Muscle layer of colon (tissue), 2 donors: ENCODE data around the gene DEFB128.
"Not testable (repeated sequence)": the region's sequence is repeated elsewhere in the genome, so short reads cannot be mapped to it uniquely, and the experiment has no call there.

Experiments
- H3K27ac ChIP-seq: one replicate; pipeline ENCODE4 v1.7.0; 2013; ENCODE audit warnings: low read depth, mild to moderate bottlenecking, low read length, moderate library complexity
- H3K27me3 ChIP-seq, 2 donors: one replicate each; pipeline ENCODE4 v1.7.0; 2013; ENCODE audit warnings: low read length in 2 of 2, mild to moderate bottlenecking in 2 of 2; ENCODE audit not compliant: insufficient read depth in 2 of 2, control insufficient read depth in 1 of 2
- H3K36me3 ChIP-seq: one replicate; pipeline ENCODE4 v1.7.0; 2013; ENCODE audit warnings: mild to moderate bottlenecking, low read length; ENCODE audit not compliant: insufficient read depth
- H3K4me1 ChIP-seq: one replicate; pipeline ENCODE4 v1.7.0; 2013; ENCODE audit warnings: mild to moderate bottlenecking, low read length; ENCODE audit not compliant: insufficient read depth
- H3K4me3 ChIP-seq, 2 donors: one replicate each; pipeline ENCODE4 v1.7.0; 2013; ENCODE audit warnings: low read length in 2 of 2, low read depth in 1 of 2, mild to moderate bottlenecking in 1 of 2, moderate library complexity in 1 of 2
- H3K9ac ChIP-seq: one replicate; pipeline ENCODE4 v1.7.0; 2013; ENCODE audit warnings: low read length
- H3K9me3 ChIP-seq: one replicate; pipeline ENCODE4 v1.7.0; 2013; ENCODE audit warnings: mild to moderate bottlenecking, low read length
- donor health status: abdominal sarcoma.
- donor health status: Adenocarcinoma of cecum.

The DEFB128 gene

GRCh38 chr20:189611-190010, at the start of gene DEFB128:
TSS of gene DEFB128 (minus strand) at chr20:189711. CDS start at chr20:189623, 88 bp downstream.
- H3K27ac ChIP-seq: no peak within 1 kb of the TSS
- H3K4me3 ChIP-seq: no peak within 1 kb of the TSS
- H3K27me3 ChIP-seq: no peaks in the 10 kb centered on the region
- H3K9ac ChIP-seq: no peak within 1 kb of the TSS
- H3K9me3 ChIP-seq: no peaks in the 10 kb centered on the region
- no peaks in the 10 kb centered on the region for H3K4me1 ChIP-seq
- no peaks in the 10 kb centered on the region for H3K36me3 ChIP-seq

DNA sequence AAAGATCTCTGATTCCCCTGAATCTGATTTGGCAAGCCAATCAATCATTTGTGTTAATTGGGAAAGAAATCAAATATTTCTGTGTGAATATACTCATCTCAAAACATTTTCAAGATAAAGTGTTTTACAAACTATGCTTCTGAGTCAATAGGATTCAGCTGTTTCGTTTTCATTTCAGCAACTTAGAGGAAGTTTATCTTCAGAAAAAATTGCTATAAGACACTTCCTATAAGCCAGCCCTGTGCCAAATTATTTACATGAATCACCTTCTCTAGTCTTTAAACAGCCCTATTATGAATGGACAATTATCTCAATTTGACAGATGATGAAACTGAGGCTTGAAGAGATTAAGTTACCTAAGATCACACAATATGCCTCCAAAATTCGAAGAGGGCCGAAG, 48.4 kb upstream of the DEFB128 start:
- Histone ChIP-seq H3K4me1 (no peaks in the 10 kb centered on the region), H3K27ac (no peak overlapping the region), H3K36me3 (no peaks in the 10 kb centered on the region), H3K9me3 (no peaks in the 10 kb centered on the region), H3K27me3 (no peaks in the 10 kb centered on the region), H3K4me3 (no peak overlapping the region), H3K9ac (no peak overlapping the region)

DNA sequence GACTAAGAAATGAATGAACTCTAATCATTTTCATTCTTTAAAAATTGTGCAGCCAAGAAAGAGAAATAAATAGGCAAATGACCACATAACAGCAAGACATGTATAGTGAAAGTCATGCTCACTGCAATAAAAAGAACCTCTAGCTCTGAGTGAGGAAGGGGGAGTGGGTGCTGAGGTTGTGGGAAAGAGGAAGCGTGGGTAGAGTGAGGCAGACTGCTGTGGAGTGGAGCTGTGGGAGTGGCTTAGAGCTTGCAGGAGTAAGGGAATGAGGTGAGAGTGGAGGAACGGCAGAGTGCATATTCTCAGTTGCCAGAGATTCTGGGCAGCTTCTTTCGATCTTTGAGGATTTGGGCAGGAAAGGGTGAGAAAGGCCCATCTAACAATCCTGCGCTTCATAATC, 48.0 kb upstream of the DEFB128 start:
- Histone ChIP-seq H3K4me3 (no peak overlapping the region), H3K27me3 (no peaks in the 10 kb centered on the region), H3K27ac (no peak overlapping the region), H3K36me3 (no peaks in the 10 kb centered on the region), H3K9ac (no peak overlapping the region), H3K9me3 (no peaks in the 10 kb centered on the region), H3K4me1 (no peaks in the 10 kb centered on the region)

GRCh38 chr20:235891-236290, 46.4 kb upstream of the DEFB128 start:
- Histone ChIP-seq H3K27ac (no peak overlapping the region), H3K4me1 (no peaks in the 10 kb centered on the region), H3K27me3 (no peaks in the 10 kb centered on the region), H3K9ac (no peak overlapping the region), H3K36me3 (no peaks in the 10 kb centered on the region), H3K4me3 (no peak overlapping the region), H3K9me3 (no peaks in the 10 kb centered on the region)

DNA sequence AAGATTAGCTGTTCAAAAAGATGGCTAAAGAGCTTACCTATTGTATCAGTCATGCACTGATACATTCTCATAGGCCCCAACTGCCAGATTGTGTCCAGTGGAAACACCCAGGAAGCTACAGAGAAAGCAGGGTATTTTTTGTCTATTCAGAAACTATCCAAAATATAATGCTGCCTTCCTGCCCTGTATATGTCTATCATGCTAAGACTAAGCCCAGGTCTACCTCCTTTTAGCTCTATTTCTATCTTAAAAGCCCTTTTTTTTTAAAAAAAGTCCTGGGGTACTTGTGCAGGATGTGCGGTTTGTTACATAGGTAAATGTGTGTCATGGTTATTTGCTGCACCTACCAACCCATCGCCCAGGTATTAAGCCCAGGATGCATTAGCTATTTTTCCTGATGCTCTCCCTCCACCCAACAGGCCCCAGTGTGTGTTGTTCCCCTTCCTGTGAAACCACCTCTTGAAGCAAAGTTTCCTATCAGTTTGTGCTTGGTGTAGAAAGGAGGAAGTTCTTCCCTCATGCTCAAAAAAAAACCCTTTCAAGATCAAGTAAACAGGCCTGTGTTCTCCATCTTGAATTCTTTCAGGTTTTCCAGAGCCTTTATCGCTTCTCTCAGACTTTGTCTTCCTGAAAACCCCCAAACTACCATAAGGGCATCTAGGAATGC, 38.1 kb upstream of the DEFB128 start:
- no peaks in the 10 kb centered on the region for H3K4me1 ChIP-seq
- H3K36me3 ChIP-seq: no peaks in the 10 kb centered on the region
- H3K4me3 ChIP-seq: no peak overlapping the region
- H3K27me3 ChIP-seq: no peaks in the 10 kb centered on the region
- H3K27ac ChIP-seq: no peak overlapping the region
- H3K9me3 ChIP-seq: no peaks in the 10 kb centered on the region
- no peak overlapping the region for H3K9ac ChIP-seq

DNA sequence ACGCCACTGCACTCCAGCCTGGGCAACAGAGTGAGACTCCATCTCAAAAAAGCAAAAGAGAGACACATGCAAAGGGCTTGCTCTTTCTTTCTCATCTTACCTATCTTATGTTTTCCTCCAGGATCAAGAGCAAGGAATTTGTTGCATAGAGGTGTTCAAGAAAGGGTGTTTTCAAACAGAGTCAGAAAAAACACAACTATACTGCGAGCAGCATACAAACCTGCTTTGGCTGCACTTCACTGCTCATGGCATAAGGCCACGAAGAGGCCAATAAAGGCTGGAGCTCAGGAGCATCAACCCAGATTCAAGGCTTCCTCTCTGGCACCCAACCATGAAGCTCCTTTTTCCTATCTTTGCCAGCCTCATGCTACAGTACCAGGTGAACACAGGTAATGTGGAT, 37.4 kb upstream of the DEFB128 start, which contains the start of gene DEFB129:
DEFB129 (plus strand) TSS at position 301 of the 400 bp plus-strand sequence; CDS start at position 332, 31 bp downstream.
- Histone ChIP-seq H3K27me3 (no peaks in the 10 kb centered on the region), H3K4me3 (no peak within 1 kb of the TSS), H3K9ac (no peak within 1 kb of the TSS), H3K27ac (no peak within 1 kb of the TSS), H3K9me3 (no peaks in the 10 kb centered on the region), H3K4me1 (no peaks in the 10 kb centered on the region), H3K36me3 (no peaks in the 10 kb centered on the region)

- not testable (repeated sequence) for H3K9me3 ChIP-seq, H3K36me3 ChIP-seq, H3K27me3 ChIP-seq
These were observed 36.4 kb upstream of the DEFB128 start for GRCh38 chr20:225879-226278.

DNA sequence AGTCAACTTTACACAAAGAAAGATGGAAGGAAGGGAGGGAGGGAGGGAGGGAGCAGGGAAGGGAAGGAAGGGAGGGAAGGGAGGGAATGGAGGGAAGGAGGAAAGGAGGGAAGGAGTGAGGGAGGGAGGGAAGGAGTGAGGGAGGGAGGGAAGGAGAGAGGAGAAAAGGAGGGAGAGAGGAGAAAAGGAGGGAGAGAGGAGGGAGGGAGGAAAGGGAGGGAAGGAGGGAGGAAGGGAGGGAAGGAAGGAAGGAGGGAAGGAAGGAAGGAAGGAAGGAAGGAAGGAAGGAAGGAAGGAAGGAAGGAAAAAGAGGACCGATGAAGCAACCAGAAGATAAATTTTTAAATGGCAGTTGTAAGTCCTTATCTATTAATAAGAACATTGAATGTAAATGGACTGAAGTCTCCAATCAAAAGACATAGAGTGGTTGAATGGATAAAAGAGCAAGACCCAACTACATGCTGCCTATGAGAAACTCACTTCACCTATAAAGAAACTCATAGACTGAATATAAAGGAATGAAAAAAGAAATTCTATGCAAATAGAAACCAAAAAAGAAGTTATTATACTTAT, 31.8 kb upstream of the DEFB128 start:
- Histone ChIP-seq H3K27me3 (peaks cover 0 to 4% of the 10 kb centered on the region in 2 donors), H3K36me3 (no peaks in the 10 kb centered on the region), H3K4me1 (no peaks in the 10 kb centered on the region), H3K4me3 (no peak overlapping the region), H3K27ac (no peak overlapping the region), H3K9me3 (no peaks in the 10 kb centered on the region), H3K9ac (no peak overlapping the region)

More at GRCh38 chr20:225879-226278, 36.4 kb upstream of the DEFB128 start:
- not testable (repeated sequence) for H3K4me1 ChIP-seq, H3K9ac ChIP-seq, H3K27ac ChIP-seq, H3K4me3 ChIP-seq

GRCh38 chr20:219290-220115, 30.0 kb upstream of the DEFB128 start:
- Histone ChIP-seq H3K9ac (no peak overlapping the region), H3K9me3 (no peaks in the 10 kb centered on the region), H3K4me3 (no peak overlapping the region), H3K4me1 (no peaks in the 10 kb centered on the region), H3K27ac (no peak overlapping the region), H3K36me3 (no peaks in the 10 kb centered on the region), H3K27me3 (peaks cover 0 to 4% of the 10 kb centered on the region in 2 donors)

- Histone ChIP-seq H3K36me3 (no peaks in the 10 kb centered on the region), H3K4me1 (no peaks in the 10 kb centered on the region), H3K27ac (no peak overlapping the region), H3K27me3 (peaks cover 0 to 4% of the 10 kb centered on the region in 2 donors), H3K9ac (no peak overlapping the region), H3K4me3 (no peak overlapping the region), H3K9me3 (no peaks in the 10 kb centered on the region)
These were observed 27.8 kb upstream of the DEFB128 start for GRCh38 chr20:217266-217665.

GRCh38 chr20:215796-216195, 26.3 kb upstream of the DEFB128 start:
- no peaks in the 10 kb centered on the region for H3K9me3 ChIP-seq
- H3K27ac ChIP-seq: no peak overlapping the region
- no peak overlapping the region for H3K9ac ChIP-seq
- H3K36me3 ChIP-seq: no peaks in the 10 kb centered on the region
- peaks cover 0 to 4% of the 10 kb centered on the region in 2 donors for H3K27me3 ChIP-seq
- no peaks in the 10 kb centered on the region for H3K4me1 ChIP-seq
- H3K4me3 ChIP-seq: no peak overlapping the region
